Hematopoietic multipotent progenitor cell treated with erythropoietin and hydrocortisone succinate and interleukin-3 and kit ligand, for 15 days (in vitro differentiated cells): ENCODE data around the gene RAP1GDS1.
"Not testable (repeated sequence)": the region's sequence is repeated elsewhere in the genome, so short reads cannot be mapped to it uniquely, and the experiment has no call there.

Experiments used
- DNase-seq: peaks from one replicate; pipeline ENCODE4 v3.0.0-alpha.2; 2015; ENCODE audit warnings: low spot score

Gene RAP1GDS1

DNA sequence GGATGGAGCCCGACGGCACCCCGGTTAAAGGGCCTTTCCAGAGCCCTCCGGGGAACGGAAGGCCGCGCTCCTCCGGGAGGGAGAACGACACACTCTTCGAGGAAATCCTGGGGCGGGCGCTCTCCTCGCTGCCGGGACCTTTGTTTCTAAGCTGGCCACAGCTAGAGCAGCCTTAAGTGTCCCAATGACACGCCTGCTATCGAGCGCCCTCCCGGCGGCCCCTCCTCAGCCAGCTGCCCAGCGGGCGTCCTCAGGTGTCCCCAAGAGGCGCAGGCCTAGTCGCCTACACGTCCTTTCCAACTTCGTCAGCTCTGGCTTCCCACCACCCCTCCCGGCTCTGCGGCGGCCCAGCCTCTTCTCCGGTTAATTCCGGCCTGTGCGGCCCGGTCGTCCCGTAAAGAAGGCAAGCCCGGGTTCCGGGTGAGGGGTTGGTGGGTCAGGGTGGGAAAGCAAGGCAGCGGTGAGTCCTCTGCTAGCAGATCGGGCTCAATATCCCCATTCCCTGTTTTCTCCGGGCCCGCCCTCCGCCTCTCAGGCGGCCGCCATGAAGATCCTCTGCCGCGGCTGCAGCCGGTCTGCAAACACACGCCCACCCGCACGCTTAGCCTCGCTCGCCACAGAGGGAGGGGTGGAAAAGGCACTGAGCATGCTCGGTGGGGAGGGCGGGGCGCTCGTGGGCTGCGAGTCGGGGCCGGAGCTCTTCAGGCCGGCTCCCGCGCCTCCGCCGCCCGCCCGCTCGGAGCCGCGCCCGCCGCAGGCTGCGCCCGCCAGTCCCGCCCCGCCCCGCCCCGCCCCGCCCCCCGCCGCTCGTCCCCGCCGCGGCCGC lies at the start of gene RAP1GDS1:
Gene RAP1GDS1 (plus strand): TSS at position 806 of the 826 bp plus-strand sequence. CDS start 182 bp downstream, outside the sequence.
- DNase-seq, result peak; percentile 86

- DNase-seq, result no peak
Measured at GRCh38 chr4:98222306-98222705, 38.9 kb upstream of the RAP1GDS1 start.

DNA sequence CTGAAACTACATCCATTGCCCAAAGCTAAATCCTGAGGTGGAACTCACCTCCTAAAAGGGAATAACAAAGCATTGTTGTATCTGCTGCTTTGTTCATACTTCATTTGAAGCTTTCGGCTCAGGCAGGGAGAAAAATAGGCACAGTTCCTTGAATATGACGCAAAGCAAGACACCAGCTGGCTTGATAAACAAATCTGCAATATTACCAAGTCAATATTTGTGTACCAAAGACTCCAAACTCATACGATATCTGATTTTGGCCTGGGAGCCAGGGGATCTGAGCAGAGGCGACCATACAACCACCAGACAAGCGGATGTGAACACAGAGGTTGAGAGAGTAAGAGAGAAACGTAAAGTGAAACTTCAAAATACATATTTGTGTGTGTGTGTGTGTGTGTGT lies 34.8 kb upstream of the RAP1GDS1 start:
- DNase-seq, result no peak

DNA sequence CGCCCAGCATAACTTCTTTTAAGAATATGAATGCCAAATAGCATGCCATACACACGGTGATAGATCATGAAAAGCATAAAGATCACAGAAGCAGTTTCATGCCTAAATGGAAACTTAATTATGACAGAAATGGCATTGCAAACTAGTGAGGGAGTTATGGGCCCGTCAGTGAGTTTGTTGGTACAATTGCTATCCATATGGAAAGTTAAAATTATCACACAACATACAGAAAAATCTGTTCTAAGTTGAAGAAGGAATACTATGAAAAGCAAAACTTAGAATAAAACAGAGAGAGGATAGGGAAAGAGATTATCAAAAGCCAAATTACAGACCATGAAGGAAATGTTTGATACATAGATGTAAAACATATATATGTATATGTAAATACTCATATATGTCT lies 30.2 kb upstream of the RAP1GDS1 start:
- DNase-seq, result no peak

DNA sequence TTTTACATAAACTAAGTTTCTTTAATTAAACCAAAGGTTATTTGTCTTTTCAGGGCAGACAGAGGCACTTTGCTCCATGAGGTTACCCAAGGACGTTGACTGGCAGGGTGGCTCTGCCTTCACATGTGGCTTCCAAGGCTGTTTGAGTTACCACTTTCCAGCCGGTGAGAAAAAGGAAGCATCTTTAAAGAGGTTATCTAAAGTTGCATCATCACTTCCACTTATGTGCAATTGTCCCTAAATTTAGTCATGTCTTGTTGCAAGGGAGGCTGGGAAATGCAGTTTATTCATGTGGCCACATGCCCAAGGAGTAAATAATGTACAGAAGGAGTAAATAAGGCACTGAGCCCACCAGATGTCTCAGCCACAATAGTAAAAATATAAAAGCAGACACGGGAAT lies 29.0 kb upstream of the RAP1GDS1 start:
- DNase-seq, result no peak

GRCh38 chr4:98237204-98237603 lies 24.0 kb upstream of the RAP1GDS1 start:
- no peak for DNase-seq

DNA sequence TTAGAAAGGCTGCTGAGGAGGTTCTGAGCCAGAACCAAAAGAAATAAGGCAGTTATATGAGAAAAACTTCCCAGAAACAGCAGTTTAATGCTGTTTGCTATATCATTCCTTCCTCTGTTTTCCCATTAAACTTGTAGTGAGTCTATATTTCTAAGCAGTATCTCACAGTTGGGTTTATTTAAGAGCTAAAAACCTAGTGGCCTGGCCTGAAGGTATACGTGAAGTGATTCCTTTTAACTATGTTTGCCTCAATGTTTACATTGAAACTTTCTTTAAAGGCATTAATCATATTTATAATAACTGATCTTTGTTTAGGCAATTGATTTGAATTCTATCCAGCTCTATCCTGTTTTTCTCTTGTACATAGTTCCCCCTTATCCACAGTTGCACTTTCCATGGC lies 19.1 kb upstream of the RAP1GDS1 start:
- no peak for DNase-seq

- no peak for DNase-seq
Measured at GRCh38 chr4:98242538-98242937, 18.6 kb upstream of the RAP1GDS1 start.

DNA sequence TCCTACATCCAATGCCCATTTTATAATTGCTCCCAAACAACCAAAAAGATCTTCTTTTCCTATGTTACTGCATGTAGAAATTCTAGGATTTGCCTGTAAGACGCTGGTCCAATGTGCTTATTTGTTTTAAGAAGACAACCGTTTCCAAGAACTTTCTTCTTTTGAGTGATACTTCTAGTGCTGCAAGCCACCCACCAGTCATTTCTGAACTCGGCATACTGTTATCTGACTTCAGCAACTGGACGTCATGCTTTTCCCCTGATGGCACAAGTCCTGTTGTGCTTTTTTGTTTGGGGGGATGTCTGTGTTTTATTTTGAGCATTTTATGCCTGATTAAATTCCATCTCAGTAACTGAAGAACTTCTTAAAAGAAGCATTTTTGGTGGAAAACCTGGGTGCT lies 16.0 kb upstream of the RAP1GDS1 start:
- no peak for DNase-seq

GRCh38 chr4:98248934-98249333 lies 12.2 kb upstream of the RAP1GDS1 start:
- no peak for DNase-seq

DNA sequence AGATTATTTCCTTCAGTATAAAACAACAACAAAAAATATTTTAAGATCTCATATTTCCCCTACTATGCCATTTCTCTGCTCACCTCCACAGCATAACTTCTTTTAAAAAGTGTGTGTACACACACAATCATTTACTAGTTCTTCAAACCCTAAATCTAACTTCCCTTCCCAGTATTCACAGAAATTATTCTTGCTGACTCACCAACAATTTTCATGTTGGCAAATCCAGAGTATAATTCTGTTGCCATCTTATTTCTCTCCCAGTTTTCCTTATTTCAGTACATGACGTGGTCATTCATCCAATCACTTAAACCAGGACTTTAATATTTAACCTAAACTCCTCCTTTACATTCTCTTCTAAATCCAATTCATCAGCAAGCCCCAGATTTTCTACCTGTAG lies 11.4 kb upstream of the RAP1GDS1 start:
- no peak for DNase-seq

GRCh38 chr4:98253499-98253898 lies 7.7 kb upstream of the RAP1GDS1 start:
- no peak for DNase-seq

- no peak for DNase-seq
Measured at GRCh38 chr4:98260047-98260578, 1.1 kb upstream of the RAP1GDS1 start.

- no peak for DNase-seq
Measured at GRCh38 chr4:98261405-98262291, 464 bp downstream of the RAP1GDS1 start.

- DNase-seq, result no peak
Measured at GRCh38 chr4:98262431-98262830, 1.2 kb downstream of the RAP1GDS1 start.

GRCh38 chr4:98267498-98267897 lies 6.3 kb downstream of the RAP1GDS1 start:
- DNase-seq, result no peak

DNA sequence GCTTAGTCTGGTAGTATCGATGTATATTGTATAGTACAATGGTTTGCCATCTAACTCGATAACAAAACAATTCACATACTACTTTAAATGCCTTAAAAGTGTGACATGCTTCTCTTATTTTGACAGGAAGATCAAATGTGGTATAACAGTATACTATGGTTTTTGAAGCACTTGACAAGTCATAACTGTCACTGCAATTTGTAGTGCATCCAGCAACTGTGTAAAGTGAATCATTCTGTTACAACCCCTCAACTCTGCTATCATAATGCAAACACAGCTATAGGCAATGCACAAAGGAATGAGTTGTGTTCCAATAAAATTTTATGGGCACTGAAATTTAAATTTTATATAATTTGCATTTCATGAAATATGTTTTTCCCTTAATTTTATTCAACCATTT lies 14.0 kb downstream of the RAP1GDS1 start:
- DNase-seq, result no peak

DNA sequence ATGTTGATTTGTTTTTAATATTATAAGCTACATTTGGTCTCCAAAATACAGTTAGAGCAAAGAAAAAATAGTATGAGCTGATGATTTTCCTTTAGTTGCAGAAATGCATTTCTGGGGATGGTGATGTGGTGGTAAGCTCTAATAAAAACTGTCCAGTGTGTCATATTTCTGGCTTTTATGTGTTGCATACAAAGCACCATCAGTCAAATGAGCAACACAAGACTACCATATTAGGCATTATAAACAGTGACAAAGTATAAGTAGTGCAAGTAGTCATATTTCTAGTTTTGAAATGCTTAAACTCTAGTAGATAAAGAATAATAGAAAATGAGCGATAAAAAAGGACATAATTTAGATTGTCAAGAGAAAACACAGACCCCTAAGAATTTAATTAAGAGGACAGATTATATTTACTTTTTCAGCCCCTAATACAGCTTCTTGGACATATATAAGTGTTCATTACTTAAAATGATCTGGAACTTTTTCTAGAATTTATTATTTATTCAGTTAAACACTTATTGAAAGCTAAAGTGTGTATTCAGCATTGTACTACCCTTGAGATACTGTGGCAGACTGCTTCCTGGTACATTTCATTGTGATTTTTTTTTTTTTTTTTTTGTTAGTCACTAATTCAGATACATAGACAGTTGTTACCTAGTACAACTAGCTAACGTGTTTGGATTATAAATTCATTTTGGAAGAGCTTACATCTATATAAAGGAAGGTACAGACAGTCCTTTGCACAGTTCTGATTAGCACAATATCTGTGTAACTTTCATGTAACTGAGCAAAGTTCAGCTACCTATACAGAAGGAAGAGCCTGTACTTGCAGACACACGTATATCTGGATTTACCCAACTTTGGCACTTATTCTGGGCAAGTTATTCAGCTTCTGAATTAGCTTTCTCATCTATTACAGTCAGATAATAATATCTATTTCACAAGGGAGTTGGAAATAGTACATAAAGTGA lies 22.3 kb downstream of the RAP1GDS1 start:
- no peak for DNase-seq

DNA sequence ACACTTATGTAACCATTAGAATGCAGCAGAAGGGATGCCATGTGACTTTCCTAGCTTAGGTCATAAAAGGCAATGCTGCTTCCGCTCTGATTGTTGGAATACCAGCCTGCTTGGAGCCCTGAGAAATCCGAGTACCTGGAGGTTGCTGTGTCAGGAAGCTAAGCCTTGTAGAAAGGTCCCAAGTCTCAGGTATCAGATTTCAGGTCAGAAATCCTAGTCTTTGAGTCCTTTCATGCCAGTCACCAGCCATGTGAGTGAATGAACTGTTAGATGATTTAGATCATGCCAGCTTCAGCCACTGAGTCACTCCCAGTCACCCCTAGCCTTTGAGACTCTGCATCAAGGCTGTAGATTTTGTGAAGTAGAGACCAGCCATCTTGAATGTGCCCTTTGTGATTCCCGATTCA lies 23.5 kb downstream of the RAP1GDS1 start:
- DNase-seq, result no peak

DNA sequence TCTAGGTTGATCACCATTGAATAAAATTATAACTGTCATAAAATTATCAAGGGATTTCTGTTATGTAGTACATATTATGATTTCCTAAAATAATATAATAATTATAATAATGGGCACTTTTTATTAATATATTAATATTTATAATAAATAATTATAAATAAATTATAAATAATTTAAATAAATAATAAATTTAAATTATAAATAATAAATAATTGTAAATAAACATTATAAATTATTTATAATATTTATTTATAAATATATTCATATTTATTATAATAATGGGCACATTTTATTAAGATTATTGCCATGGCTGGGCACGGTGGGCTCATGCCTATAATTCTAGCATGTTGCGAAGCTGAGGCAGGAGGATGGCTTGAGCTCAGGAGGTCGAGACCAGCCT lies 24.5 kb downstream of the RAP1GDS1 start:
- no peak for DNase-seq

GRCh38 chr4:98287328-98287727 lies 26.1 kb downstream of the RAP1GDS1 start:
- DNase-seq, result no peak

GRCh38 chr4:98288671-98289070 lies 27.5 kb downstream of the RAP1GDS1 start:
- not testable (repeated sequence) for DNase-seq
